Transverse colon (tissue), 3 donors: ENCODE data around the gene TRIP10.

Experiments used
- POLR2A ChIP-seq: fragments of 450-650 bp; IDR thresholded peaks from one replicate; pipeline ENCODE4 v1.6.1; 2016; ENCODE audit warnings: antibody characterized with exemption, mild to moderate bottlenecking, moderate library complexity
- TF ChIP-seq, protein P1 (sequence below), 5 experiments: fragments of 200-600 bp in 3 of 5; fragments of 450-650 bp in 2 of 5; sonication (generic) in 3 of 5; IDR thresholded peaks; 1 replicate in 2 of 5; 2 replicates in 3 of 5; pipeline ENCODE4 v1.5.1; 2016 to 2017; ENCODE audit warnings: antibody characterized with exemption in 5 of 5, inconsistent platforms in 3 of 5, mild to moderate bottlenecking in 2 of 5, moderate library complexity in 1 of 5

DNA sequence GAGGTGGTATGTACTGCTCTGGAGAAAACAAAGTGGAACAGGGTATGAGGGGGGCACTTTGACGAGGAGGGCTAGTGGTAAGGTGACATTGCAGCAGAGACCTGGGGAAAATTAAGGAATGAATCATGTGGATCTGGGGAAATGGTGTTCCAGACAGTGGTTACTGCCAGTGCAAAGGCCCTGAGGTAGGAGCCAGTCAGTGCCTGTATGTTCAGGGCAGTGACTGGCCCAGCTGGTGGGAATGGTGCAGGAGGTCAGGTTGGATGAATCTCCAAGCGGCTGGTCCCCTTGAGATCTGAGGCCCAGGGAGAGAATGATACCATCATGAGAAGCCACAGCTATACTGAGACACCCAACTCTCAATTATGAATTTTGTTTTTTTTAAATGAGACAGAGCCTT lies 38.0 kb downstream of the TRIP10 start:
- TF ChIP-seq, protein P1, sequence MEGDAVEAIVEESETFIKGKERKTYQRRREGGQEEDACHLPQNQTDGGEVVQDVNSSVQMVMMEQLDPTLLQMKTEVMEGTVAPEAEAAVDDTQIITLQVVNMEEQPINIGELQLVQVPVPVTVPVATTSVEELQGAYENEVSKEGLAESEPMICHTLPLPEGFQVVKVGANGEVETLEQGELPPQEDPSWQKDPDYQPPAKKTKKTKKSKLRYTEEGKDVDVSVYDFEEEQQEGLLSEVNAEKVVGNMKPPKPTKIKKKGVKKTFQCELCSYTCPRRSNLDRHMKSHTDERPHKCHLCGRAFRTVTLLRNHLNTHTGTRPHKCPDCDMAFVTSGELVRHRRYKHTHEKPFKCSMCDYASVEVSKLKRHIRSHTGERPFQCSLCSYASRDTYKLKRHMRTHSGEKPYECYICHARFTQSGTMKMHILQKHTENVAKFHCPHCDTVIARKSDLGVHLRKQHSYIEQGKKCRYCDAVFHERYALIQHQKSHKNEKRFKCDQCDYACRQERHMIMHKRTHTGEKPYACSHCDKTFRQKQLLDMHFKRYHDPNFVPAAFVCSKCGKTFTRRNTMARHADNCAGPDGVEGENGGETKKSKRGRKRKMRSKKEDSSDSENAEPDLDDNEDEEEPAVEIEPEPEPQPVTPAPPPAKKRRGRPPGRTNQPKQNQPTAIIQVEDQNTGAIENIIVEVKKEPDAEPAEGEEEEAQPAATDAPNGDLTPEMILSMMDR (IDR thresholded peaks at IDR 0.05): no peak
- no peak for TF ChIP-seq POLR2A
